Measurements from ENCODE around the gene PRR36. TPM values are rescaled to one million over a fixed set of nuclear protein-coding genes. Genes with fewer than 3 reads are reported as not detected.

PRR36 gene
- total RNA-seq, 6 donors from 2014 or later = 0.46 to 9.4 (median 2.7) TPM

GRCh38 chr19:7916103-7916954, 42.1 kb upstream of the PRR36 start:
- ATAC-seq (ENCODE audit: low FRiP score in 2 of 2) (no peak), DNase-seq (peak in 1 of 2 donors; percentile 93)
- Histone ChIP-seq H3K4me3 (peak overlapping the region in 3 of 4 donors; percentile 38 to 49 (median 38)), H3K27me3 (peaks cover 0 to 39% (median 27%) of the 10 kb centered on the region in 4 donors), H3K27ac (peak overlapping the region in 1 of 4 donors; percentile 11), H3K4me1 (peaks cover 33 to 56% (median 38%) of the 10 kb centered on the region in 4 donors), H3K36me3 (peaks cover 12 to 22% (median 21%) of the 10 kb centered on the region in 4 donors), H3K9me3 (no peaks in the 10 kb centered on the region)
- 1 to 4% methylated on average over 9 to 68 of the region's 104 CpGs for WGBS, 2 donors
- TF ChIP-seq CTCF (IDR thresholded peaks at IDR 0.05) = no peak
- no peak for TF ChIP-seq POLR2A (IDR thresholded peaks at IDR 0.05)
- TF ChIP-seq POLR2AphosphoS5 (IDR thresholded peaks at IDR 0.05) = no peak
- no peak for TF ChIP-seq EP300 (IDR thresholded peaks at IDR 0.05)

GRCh38 chr19:7915250-7916102, 41.3 kb upstream of the PRR36 start:
- ATAC-seq (ENCODE audit: low FRiP score in 2 of 2) (no peak), DNase-seq (peak in 1 of 2 donors; percentile 15)
- 39 to 53% methylated on average over 15 to 21 of the region's 24 CpGs for WGBS, 2 donors
- Histone ChIP-seq H3K36me3 (peaks cover 21 to 30% (median 30%) of the 10 kb centered on the region in 4 donors), H3K4me1 (peaks cover 29 to 51% (median 35%) of the 10 kb centered on the region in 4 donors), H3K4me3 (peak overlapping the region in 2 of 4 donors; percentile 38 to 49), H3K9me3 (no peaks in the 10 kb centered on the region), H3K27ac (no peak overlapping the region), H3K27me3 (peaks cover 0 to 39% (median 27%) of the 10 kb centered on the region in 4 donors)
- TF ChIP-seq EP300 (IDR thresholded peaks at IDR 0.05) (no peak), CTCF (IDR thresholded peaks at IDR 0.05) (no peak), POLR2AphosphoS5 (IDR thresholded peaks at IDR 0.05) (no peak), POLR2A (IDR thresholded peaks at IDR 0.05) (no peak)

GRCh38 chr19:7914598-7915045, 40.4 kb upstream of the PRR36 start, which contains the start of gene TGFBR3L:
Gene TGFBR3L (plus strand): TSS chr19:7914830.
- H3K27me3 ChIP-seq = peaks cover 0 to 39% (median 27%) of the 10 kb centered on the region in 4 donors

GRCh38 chr19:7914099-7914498, 39.9 kb upstream of the PRR36 start:
- H3K4me3 ChIP-seq = no peak overlapping the region
- H3K36me3 ChIP-seq = peaks cover 26 to 44% (median 43%) of the 10 kb centered on the region in 4 donors
- peaks cover 22 to 40% (median 28%) of the 10 kb centered on the region in 4 donors for H3K4me1 ChIP-seq
- ATAC-seq (ENCODE audit: low FRiP score in 2 of 2) = no peak
- TF ChIP-seq EP300 (IDR thresholded peaks at IDR 0.05) (no peak), CTCF (IDR thresholded peaks at IDR 0.05) (no peak), POLR2AphosphoS5 (IDR thresholded peaks at IDR 0.05) (no peak), POLR2A (IDR thresholded peaks at IDR 0.05) (no peak)
- DNase-seq = no peak
- no peaks in the 10 kb centered on the region for H3K9me3 ChIP-seq
- H3K27ac ChIP-seq = no peak overlapping the region
- H3K27me3 ChIP-seq = peaks cover 0 to 37% (median 27%) of the 10 kb centered on the region in 4 donors
- 67% methylated on average over 12 of the region's 12 CpGs for WGBS, 2 donors

More at GRCh38 chr19:7914598-7915045, 40.4 kb upstream of the PRR36 start, which contains the start of gene TGFBR3L:
- Histone ChIP-seq H3K27ac (no peak within 1 kb of the TSS), H3K9me3 (no peaks in the 10 kb centered on the region), H3K4me3 (no peak within 1 kb of the TSS), H3K36me3 (peaks cover 26 to 39% (median 38%) of the 10 kb centered on the region in 4 donors), H3K4me1 (peaks cover 25 to 45% (median 31%) of the 10 kb centered on the region in 4 donors)
- no peak for ATAC-seq (ENCODE audit: low FRiP score in 2 of 2)
- WGBS, 2 donors = 70 to 75% methylated on average over 5 to 12 of the region's 12 CpGs
- peak in 1 of 2 donors; percentile 69 for DNase-seq
- TF ChIP-seq CTCF (IDR thresholded peaks at IDR 0.05) = no peak
